GM19463 (cell line): Measurements from ENCODE around the gene GANC.
"Not testable (repeated sequence)": the region's sequence is repeated elsewhere in the genome, so short reads cannot be mapped to it uniquely, and the experiment has no call there.

Source experiments
- ATAC-seq: cut with Tn5 transposase; IDR thresholded peaks from one replicate; pipeline ENCODE4 v1.9.1; 2021; ENCODE audit warnings: mild to moderate bottlenecking, moderate library complexity; ENCODE audit not compliant: unreplicated experiment

Gene GANC

GRCh38 chr15:42283671-42284070 lies 10.7 kb downstream of the GANC start:
- ATAC-seq = no peak

- ATAC-seq = no peak
Measured at GRCh38 chr15:42284551-42284950, 11.6 kb downstream of the GANC start.

GRCh38 chr15:42285034-42285433 lies 12.0 kb downstream of the GANC start:
- no peak for ATAC-seq

GRCh38 chr15:42286445-42287029 lies 13.5 kb downstream of the GANC start:
- ATAC-seq = no peak

- no peak for ATAC-seq
Measured at GRCh38 chr15:42287931-42288330, 14.9 kb downstream of the GANC start.

GRCh38 chr15:42289166-42289565 lies 16.2 kb downstream of the GANC start:
- no peak for ATAC-seq

- ATAC-seq = not testable (repeated sequence)
Measured at GRCh38 chr15:42301004-42301403, 28.0 kb downstream of the GANC start.

- no peak for ATAC-seq
Measured at GRCh38 chr15:42306681-42307080, 33.7 kb downstream of the GANC start.

- no peak for ATAC-seq
Measured at GRCh38 chr15:42313463-42313862, 40.5 kb downstream of the GANC start.

- no peak for ATAC-seq
Measured at GRCh38 chr15:42314818-42315217, 41.8 kb downstream of the GANC start.

GRCh38 chr15:42315521-42315920 lies 42.5 kb downstream of the GANC start:
- no peak for ATAC-seq

GRCh38 chr15:42316282-42316805 lies 43.3 kb downstream of the GANC start:
- not testable (repeated sequence) for ATAC-seq

GRCh38 chr15:42319206-42319605 lies 46.2 kb downstream of the GANC start:
- ATAC-seq = no peak

GRCh38 chr15:42324308-42324707 lies 51.3 kb downstream of the GANC start:
- no peak for ATAC-seq

GRCh38 chr15:42329161-42329560 lies 56.2 kb downstream of the GANC start:
- ATAC-seq = no peak

GRCh38 chr15:42329992-42330391 lies 57.0 kb downstream of the GANC start:
- ATAC-seq = no peak

GRCh38 chr15:42331235-42331634 lies 58.2 kb downstream of the GANC start:
- ATAC-seq = no peak

GRCh38 chr15:42332331-42332730 lies 59.3 kb downstream of the GANC start:
- ATAC-seq = no peak

- no peak for ATAC-seq
Measured at GRCh38 chr15:42335074-42335473, 62.1 kb downstream of the GANC start.

GRCh38 chr15:42336650-42337049 lies 63.6 kb downstream of the GANC start:
- not testable (repeated sequence) for ATAC-seq

GRCh38 chr15:42337104-42337503 lies 64.1 kb downstream of the GANC start:
- ATAC-seq = not testable (repeated sequence)

GRCh38 chr15:42338500-42338899 lies 65.5 kb downstream of the GANC start:
- no peak for ATAC-seq

GRCh38 chr15:42343596-42344232 lies 70.7 kb downstream of the GANC start:
- no peak for ATAC-seq
